Panc1 (cell line): ENCODE data around the gene UMAD1. TPM values are rescaled to one million over a fixed set of nuclear protein-coding genes. Genes with fewer than 3 reads are reported as not detected.

Source experiments
- ATAC-seq: fragments of 200-7000 bp; cut with Tn5 transposase; 2 replicates; pipeline ENCODE4 v1.9.1; 2020; ENCODE audit warnings: mild to moderate bottlenecking, moderate library complexity
- BruUV-seq: library from RNA; stranded (reverse); fragments of 400-500 nt; replicated peaks from 2 replicates; lab custom pipeline; 2021; lab: Mats Ljungman, UMichigan
- CTCF ChIA-PET: fragments of 300-600 bp; sonication (Branson Sonifier 250); formaldehyde crosslinking; loops from one replicate; lab custom pipeline; 2022; ENCODE audit warnings: antibody characterized with exemption; lab: Charles Lee
- POLR2A ChIA-PET: fragments of 300-600 bp; sonication (Branson Sonifier 250); formaldehyde crosslinking; loops from one replicate; lab custom pipeline; 2022; ENCODE audit warnings: antibody characterized with exemption; lab: Charles Lee
- DNase-seq: peaks from one replicate; pipeline ENCODE4 v3.0.0-alpha.2; 2010; ENCODE audit warnings: low read depth, low spot score
- H3K27ac ChIP-seq: 2 replicates; pipeline ENCODE4 v1.5.1; 2011; ENCODE audit warnings: mild to moderate bottlenecking, low read length, inconsistent platforms
- H3K27me3 ChIP-seq: fragments of 200-500 bp; sonication (Bioruptor generic); 2 replicates; pipeline ENCODE4 v1.6.0; 2014; ENCODE audit warnings: low read length, inconsistent platforms; ENCODE audit not compliant: control insufficient read depth, insufficient read depth
- H3K36me3 ChIP-seq: fragments of 200-500 bp; sonication (Bioruptor generic); 2 replicates; pipeline ENCODE4 v1.5.1; 2014; ENCODE audit warnings: inconsistent platforms, mild to moderate bottlenecking, low read length, moderate library complexity; ENCODE audit not compliant: control insufficient read depth, insufficient read depth
- H3K4me1 ChIP-seq: 2 replicates; pipeline ENCODE4 v1.5.1; 2011; ENCODE audit warnings: inconsistent platforms, mild to moderate bottlenecking, low read length, moderate library complexity; ENCODE audit not compliant: control insufficient read depth, insufficient read depth
- H3K4me3 ChIP-seq, 2 experiments: 2 replicates each; pipeline ENCODE4 v1.5.1; 2011 to 2012; ENCODE audit warnings: low read depth in 2 of 2, low read length in 2 of 2, mild to moderate bottlenecking in 2 of 2, inconsistent platforms in 1 of 2, moderate library complexity in 1 of 2
- H3K9me3 ChIP-seq: fragments of 200-500 bp; sonication (Bioruptor generic); 2 replicates; pipeline ENCODE4 v1.5.1; 2014; ENCODE audit warnings: low read depth, mild to moderate bottlenecking, inconsistent platforms, low read length, moderate library complexity; ENCODE audit not compliant: control insufficient read depth, insufficient read depth
- CTCF ChIP-seq: fragments of 450-650 bp; IDR thresholded peaks from 2 replicates; pipeline ENCODE4 v1.5.1; 2017; ENCODE audit warnings: mild to moderate bottlenecking
- POLR2AphosphoS5 ChIP-seq: IDR thresholded peaks from 2 replicates; pipeline ENCODE4 v1.6.1; 2012; ENCODE audit warnings: mild to moderate bottlenecking, low read depth, low read length, moderate library complexity
- SIN3A ChIP-seq: IDR thresholded peaks from 2 replicates; pipeline ENCODE4 v1.6.1; 2012; ENCODE audit warnings: low read depth, mild to moderate bottlenecking, low read length, moderate library complexity, borderline replicate concordance; ENCODE audit not compliant: insufficient read depth
- TCF7L2 ChIP-seq: IDR thresholded peaks from 2 replicates; pipeline ENCODE4 v1.6.1; 2011; ENCODE audit warnings: mild to moderate bottlenecking, low read depth, low read length, inconsistent platforms
- in situ Hi-C: cut with HindIII; loops from 2 replicates; pipeline ENCODE4 v1.10.0; 2016; ENCODE audit warnings: low sequenced_read_pairs, low pct_unique_long_range_greater_than_20kb
- intact Hi-C: fragments of 100-400 bp; cut with micrococcal nuclease; formaldehyde crosslinking; loops from one replicate; pipeline ENCODE4 v1.10.0; 2022; ENCODE audit not compliant: unreplicated experiment
- total RNA-seq: library from RNA; stranded (reverse); gene quantifications from one replicate; pipeline ENCODE4 v1.2.1, GENCODE V29; 2021; ENCODE audit not compliant: unreplicated experiment
- TF ChIP-seq, protein P1 (sequence below), 2 experiments: IDR thresholded peaks; 2 replicates each; pipeline ENCODE4 v1.6.1; 2011 to 2012; ENCODE audit warnings: low read depth in 2 of 2, control low read depth in 1 of 2, low read length in 1 of 2, mild to moderate bottlenecking in 1 of 2, moderate library complexity in 1 of 2; ENCODE audit not compliant: insufficient read depth in 1 of 2

The UMAD1 gene
- total RNA-seq, 1 experiment from 2014 or later = 19.9 TPM

DNA sequence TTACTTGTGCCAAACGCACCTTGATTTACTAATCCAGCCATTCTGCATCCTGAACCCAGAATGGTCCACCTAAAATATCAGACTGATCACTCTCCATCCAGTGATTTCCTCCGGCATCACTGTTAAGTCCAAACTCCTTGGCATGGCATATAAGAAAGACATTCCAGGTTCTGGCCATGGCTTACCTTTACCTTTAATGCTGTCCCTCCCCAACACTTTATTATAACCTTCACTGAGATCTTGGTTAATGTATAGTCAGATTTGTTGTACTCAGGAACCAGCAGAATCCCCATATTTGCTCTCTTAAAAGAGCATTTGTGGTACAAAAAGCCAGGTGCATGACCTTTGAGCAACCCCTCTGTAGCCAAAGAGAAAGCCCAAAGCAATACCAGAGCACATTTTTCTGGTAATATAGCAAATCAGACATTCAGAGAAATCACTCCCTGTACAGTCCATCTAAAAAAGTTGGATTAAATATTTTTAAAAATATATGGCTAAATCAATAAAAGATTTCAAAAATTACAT, 10.2 kb downstream of the UMAD1 start:
- Histone ChIP-seq H3K4me1 (peaks cover 27% of the 10 kb centered on the region), H3K36me3 (no peaks in the 10 kb centered on the region), H3K27me3 (no peaks in the 10 kb centered on the region), H3K27ac (peak overlapping the region; percentile 54; the same call in 1 of the 2 replicates), H3K9me3 (no peaks in the 10 kb centered on the region), H3K4me3 (no peak overlapping the region)
- ChIA-PET CTCF (no interaction called here), POLR2A (no interaction called here)
- TF ChIP-seq SIN3A (no peak), POLR2AphosphoS5 (no peak), TCF7L2 (no peak), CTCF (no peak)
- TF ChIP-seq, protein P1, sequence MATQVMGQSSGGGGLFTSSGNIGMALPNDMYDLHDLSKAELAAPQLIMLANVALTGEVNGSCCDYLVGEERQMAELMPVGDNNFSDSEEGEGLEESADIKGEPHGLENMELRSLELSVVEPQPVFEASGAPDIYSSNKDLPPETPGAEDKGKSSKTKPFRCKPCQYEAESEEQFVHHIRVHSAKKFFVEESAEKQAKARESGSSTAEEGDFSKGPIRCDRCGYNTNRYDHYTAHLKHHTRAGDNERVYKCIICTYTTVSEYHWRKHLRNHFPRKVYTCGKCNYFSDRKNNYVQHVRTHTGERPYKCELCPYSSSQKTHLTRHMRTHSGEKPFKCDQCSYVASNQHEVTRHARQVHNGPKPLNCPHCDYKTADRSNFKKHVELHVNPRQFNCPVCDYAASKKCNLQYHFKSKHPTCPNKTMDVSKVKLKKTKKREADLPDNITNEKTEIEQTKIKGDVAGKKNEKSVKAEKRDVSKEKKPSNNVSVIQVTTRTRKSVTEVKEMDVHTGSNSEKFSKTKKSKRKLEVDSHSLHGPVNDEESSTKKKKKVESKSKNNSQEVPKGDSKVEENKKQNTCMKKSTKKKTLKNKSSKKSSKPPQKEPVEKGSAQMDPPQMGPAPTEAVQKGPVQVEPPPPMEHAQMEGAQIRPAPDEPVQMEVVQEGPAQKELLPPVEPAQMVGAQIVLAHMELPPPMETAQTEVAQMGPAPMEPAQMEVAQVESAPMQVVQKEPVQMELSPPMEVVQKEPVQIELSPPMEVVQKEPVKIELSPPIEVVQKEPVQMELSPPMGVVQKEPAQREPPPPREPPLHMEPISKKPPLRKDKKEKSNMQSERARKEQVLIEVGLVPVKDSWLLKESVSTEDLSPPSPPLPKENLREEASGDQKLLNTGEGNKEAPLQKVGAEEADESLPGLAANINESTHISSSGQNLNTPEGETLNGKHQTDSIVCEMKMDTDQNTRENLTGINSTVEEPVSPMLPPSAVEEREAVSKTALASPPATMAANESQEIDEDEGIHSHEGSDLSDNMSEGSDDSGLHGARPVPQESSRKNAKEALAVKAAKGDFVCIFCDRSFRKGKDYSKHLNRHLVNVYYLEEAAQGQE (IDR thresholded peaks at IDR 0.05; ENCODE audit: insufficient read depth in 1 of 2, low read depth in 2 of 2, low read length in 1 of 2) = no peak
- ATAC-seq = no peak
- no peak for DNase-seq
- in situ Hi-C loops = no loop called here
- intact Hi-C loops = no loop called here
- no TSS peak for BruUV-seq

GRCh38 chr7:7651479-7651878, 10.9 kb downstream of the UMAD1 start:
- ATAC-seq (no peak), DNase-seq (no peak)
- H3K4me3 ChIP-seq = no peak overlapping the region
- intact Hi-C loops (no loop called here), in situ Hi-C loops (no loop called here)
- no peaks in the 10 kb centered on the region for H3K9me3 ChIP-seq
- H3K27me3 ChIP-seq = no peaks in the 10 kb centered on the region
- TF ChIP-seq, protein P1 (IDR thresholded peaks at IDR 0.05; ENCODE audit: insufficient read depth in 1 of 2, low read depth in 2 of 2, low read length in 1 of 2) = peak in 1 of 2 experiments; percentile 43; a peak in 1 of 4 replicates
- TF ChIP-seq SIN3A (no peak), POLR2AphosphoS5 (no peak), CTCF (no peak), TCF7L2 (no peak)
- no TSS peak for BruUV-seq
- ChIA-PET CTCF (no interaction called here), POLR2A (no interaction called here)
- H3K36me3 ChIP-seq = no peaks in the 10 kb centered on the region
- peaks cover 27% of the 10 kb centered on the region for H3K4me1 ChIP-seq
- peak overlapping the region; percentile 54 for H3K27ac ChIP-seq
